Fibroblast of skin of left biceps (primary cell): Measurements from ENCODE around the gene TBC1D4.

ENCODE experiments used
- DNase-seq, 2 experiments: peaks; one replicate each; pipeline ENCODE4 v3.0.0-alpha.2; 2013; ENCODE audit warnings: low read depth in 2 of 2

TBC1D4 gene

GRCh38 chr13:75416327-75417011 lies 65.5 kb downstream of the TBC1D4 start:
- DNase-seq: no peak

GRCh38 chr13:75415694-75416093 lies 66.3 kb downstream of the TBC1D4 start:
- peak; percentile 79 to 83 for DNase-seq

- no peak for DNase-seq
These were observed 66.8 kb downstream of the TBC1D4 start for GRCh38 chr13:75415171-75415570.

- no peak for DNase-seq
These were observed 67.7 kb downstream of the TBC1D4 start for GRCh38 chr13:75414036-75414827.

GRCh38 chr13:75411924-75412537 lies 69.9 kb downstream of the TBC1D4 start:
- DNase-seq: no peak

- DNase-seq: no peak
These were observed 71.8 kb downstream of the TBC1D4 start for GRCh38 chr13:75410207-75410606.

- DNase-seq: no peak
These were observed 74.0 kb downstream of the TBC1D4 start for GRCh38 chr13:75407998-75408397.

- DNase-seq: no peak
These were observed 74.5 kb downstream of the TBC1D4 start for GRCh38 chr13:75407473-75407872.

GRCh38 chr13:75405976-75406703 lies 75.8 kb downstream of the TBC1D4 start:
- DNase-seq: peak; percentile 9

- no peak for DNase-seq
These were observed 77.2 kb downstream of the TBC1D4 start for GRCh38 chr13:75404726-75405125.

- DNase-seq: no peak
These were observed 79.2 kb downstream of the TBC1D4 start for GRCh38 chr13:75402787-75403186.

- DNase-seq: no peak
These were observed 81.2 kb downstream of the TBC1D4 start for GRCh38 chr13:75400775-75401174.

GRCh38 chr13:75399879-75400217 lies 82.1 kb downstream of the TBC1D4 start:
- DNase-seq: no peak

- DNase-seq: no peak
These were observed 82.6 kb downstream of the TBC1D4 start for GRCh38 chr13:75399168-75399878.

- no peak for DNase-seq
These were observed 83.9 kb downstream of the TBC1D4 start for GRCh38 chr13:75398072-75398471.

GRCh38 chr13:75395901-75396300 lies 86.1 kb downstream of the TBC1D4 start:
- DNase-seq: no peak

GRCh38 chr13:75395066-75395465 lies 86.9 kb downstream of the TBC1D4 start:
- no peak for DNase-seq

- DNase-seq: no peak
These were observed 88.0 kb downstream of the TBC1D4 start for GRCh38 chr13:75393839-75394520.

GRCh38 chr13:75391432-75392100 lies 90.4 kb downstream of the TBC1D4 start:
- no peak for DNase-seq

- no peak for DNase-seq
These were observed 91.7 kb downstream of the TBC1D4 start for GRCh38 chr13:75390229-75390628.

- DNase-seq: no peak
These were observed 96.3 kb downstream of the TBC1D4 start for GRCh38 chr13:75385708-75386083.
